Epithelial cell of prostate (primary cell): ENCODE results near the gene GRB2.
"Not testable (repeated sequence)": the region's sequence is repeated elsewhere in the genome, so short reads cannot be mapped to it uniquely, and the experiment has no call there.

Experiments
- DNase-seq: peaks from one replicate; pipeline ENCODE4 v3.0.0-alpha.2; 2011; ENCODE audit warnings: low read depth, low spot score
- H3K27ac ChIP-seq: fragments of 450-650 bp; 2 replicates; pipeline ENCODE4 v1.5.1; 2017; ENCODE audit warnings: mild to moderate bottlenecking

The GRB2 gene

DNA sequence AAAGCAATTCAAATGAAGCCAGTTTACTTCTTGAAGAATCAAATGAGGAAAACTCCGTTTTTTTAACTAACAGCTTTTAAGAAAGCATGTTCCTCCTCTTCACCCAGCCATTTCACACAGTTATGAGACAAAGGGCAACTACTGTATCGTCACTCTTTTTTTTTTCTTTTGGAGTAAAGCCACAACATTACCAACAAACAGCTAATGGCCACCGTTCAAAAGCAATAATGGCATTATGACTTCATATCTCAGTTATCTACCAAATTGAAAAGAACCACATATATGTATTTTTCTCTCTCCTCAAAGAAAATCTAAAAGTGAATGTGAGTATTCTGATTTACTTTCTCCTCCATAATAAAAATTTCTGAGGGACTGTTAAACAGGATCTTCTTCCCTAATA lies 14.5 kb downstream of the GRB2 start:
- no peak for DNase-seq
- H3K27ac ChIP-seq: no peak overlapping the region

DNA sequence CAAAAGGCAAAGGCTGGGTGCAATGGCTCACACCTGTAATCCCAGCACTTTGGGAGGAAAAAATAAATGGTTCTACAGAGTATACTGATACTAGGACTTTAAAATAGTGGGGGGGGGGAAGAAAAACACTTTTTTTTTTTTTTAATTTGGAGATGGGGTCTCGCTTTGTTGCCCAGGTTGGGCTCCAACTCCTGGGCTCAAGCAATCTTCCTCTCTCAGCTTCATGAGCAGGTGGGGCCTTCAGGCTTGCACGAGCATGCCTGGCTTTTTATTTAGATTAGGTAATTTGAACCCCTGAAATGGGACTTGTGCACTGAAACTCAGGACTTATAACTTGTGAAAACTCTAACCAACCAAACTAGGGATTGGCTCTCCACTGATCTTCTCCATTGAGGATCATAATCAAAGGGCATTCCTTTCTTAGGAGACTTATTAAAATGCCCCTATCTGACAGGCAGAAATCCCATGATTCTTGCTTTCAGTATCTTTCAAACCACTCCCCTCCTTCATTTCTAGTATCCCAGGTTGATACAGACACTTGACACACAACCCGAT lies 16.9 kb downstream of the GRB2 start:
- no peak overlapping the region for H3K27ac ChIP-seq
- DNase-seq: no peak

GRCh38 chr17:75387771-75388170 lies 17.7 kb downstream of the GRB2 start:
- no peak overlapping the region for H3K27ac ChIP-seq

DNA sequence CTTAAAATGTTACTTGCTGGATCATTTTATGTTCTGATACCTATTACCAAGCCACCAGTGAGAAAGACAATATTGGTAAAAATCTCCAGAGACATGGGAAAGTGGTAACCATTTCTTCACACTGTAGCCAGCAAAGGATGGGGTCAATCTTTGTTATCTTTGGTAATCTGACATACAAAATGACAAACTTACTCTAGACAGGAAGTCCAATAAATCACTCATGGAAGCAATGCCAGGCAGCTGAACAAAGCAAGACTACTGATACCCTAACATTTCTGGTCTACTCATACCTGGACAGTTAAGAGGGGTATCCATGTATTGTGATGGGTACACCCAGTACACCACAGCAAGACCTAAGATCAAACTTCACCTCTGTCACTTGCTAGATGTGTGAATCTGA lies 19.0 kb downstream of the GRB2 start:
- H3K27ac ChIP-seq: no peak overlapping the region
- no peak for DNase-seq

More at GRCh38 chr17:75387771-75388170, 17.7 kb downstream of the GRB2 start:
- no peak for DNase-seq

DNA sequence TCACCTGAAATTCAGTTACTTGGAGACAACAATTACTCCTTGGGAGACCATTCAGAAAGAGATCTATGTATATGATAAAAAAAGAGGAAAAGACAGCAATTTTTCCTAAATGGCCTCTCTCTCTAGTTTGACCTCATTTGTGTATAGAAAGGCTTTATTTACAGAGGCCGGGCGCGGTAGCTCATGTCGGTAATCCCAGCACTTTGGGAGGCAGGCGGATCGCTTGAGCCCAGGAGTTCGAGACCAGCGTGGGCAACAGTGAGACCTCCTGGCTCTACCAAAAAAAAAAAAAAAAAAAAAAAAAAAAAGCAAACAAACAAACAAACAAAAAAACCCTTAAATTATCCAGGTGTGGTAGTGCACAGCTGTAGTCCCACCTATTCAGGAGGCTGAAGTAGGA lies 20.7 kb downstream of the GRB2 start:
- H3K27ac ChIP-seq: no peak overlapping the region
- no peak for DNase-seq

DNA sequence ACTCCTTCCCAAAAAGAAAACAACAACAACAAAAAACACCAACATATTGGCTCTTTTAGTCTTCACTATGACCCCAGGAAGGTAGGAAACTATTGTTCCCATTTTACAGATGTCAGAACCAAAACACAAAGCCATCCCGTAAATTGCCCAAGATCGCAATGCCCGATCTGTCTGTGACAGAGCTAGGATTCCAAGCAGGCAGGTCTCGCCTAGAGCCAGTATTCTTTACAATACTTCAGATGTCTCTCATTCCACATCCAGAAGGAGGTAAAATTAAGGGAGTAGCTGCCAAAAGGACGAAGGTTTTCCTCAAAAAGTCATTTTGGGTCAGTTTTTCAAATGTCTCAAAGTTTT lies 21.7 kb downstream of the GRB2 start:
- H3K27ac ChIP-seq: no peak overlapping the region
- DNase-seq: no peak

DNA sequence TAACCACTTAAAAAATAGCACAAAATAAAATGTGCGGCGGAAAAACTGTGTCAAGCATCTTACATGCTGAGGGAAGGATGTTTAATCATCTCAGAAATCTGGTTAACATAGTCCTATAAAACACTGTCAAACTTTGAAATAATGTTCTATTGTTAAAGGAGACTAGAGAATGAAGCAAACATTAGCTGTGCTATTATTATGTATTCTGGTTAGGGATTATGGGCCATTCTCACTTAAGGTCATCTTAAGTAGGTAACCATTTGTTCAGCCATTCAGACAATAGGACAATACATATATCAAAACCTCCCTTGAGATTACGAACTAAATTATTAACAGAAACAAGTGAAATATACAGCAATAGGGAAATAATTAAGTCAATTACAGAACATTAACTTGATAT lies 24.7 kb downstream of the GRB2 start:
- H3K27ac ChIP-seq: no peak overlapping the region
- no peak for DNase-seq

DNA sequence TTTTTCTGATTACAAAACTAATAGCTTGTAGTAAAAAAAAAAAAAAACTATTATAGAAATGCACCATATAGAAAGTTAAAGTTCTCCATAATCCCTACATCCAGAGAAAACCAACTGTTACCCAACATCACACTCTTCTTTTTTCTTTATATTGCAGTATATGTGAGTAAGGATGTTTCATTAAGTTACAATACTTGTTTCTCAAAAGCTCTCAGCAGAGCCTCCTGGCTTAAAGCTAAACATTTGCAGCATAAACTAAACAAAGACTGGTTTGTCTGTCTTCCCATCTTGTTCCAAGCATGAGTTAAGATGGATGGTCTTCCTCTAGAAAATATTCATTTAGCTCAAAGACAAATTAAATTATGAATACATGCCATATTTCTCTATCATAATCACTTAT lies 25.2 kb downstream of the GRB2 start:
- H3K27ac ChIP-seq: no peak overlapping the region
- DNase-seq: no peak

GRCh38 chr17:75379426-75379825 lies 26.1 kb downstream of the GRB2 start:
- not testable (repeated sequence) for H3K27ac ChIP-seq, DNase-seq

DNA sequence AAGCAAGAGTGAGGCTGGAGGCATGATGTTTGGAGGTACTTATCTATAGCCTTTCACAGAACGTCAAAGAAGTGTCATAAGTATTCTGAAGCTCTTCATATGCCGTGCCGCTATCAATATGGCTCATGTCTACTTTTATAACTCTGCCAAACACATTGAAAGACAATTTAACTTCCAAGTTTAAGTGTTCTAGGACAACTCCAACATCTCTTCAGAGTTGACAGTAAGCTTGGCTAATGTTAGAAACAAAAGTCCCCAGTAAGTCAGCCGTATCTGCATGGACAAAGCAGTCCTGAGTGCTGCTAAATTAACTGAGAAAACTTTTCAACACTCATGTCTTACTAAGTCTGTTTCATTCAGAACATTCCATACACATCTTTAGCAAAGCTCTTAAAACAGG lies 32.2 kb downstream of the GRB2 start:
- DNase-seq: no peak
- no peak overlapping the region for H3K27ac ChIP-seq

DNA sequence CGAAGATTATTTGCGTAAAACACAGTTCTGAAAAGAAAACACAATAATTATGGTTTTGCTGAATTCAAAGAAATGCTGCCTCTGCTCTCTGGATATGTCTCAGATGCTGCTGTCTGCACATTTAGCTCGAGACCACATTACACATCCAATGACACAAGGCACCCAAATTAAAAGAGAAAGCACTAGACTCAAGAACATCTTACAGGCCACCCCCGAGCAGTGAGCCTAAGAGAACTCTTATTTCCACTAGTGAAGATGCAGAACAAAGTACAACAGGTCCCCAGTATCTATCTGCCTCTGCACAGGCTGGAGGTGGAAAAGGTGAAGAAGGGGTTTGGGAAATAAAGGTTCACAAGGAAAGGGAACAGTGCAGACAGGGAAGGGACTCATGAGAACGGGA lies 33.5 kb downstream of the GRB2 start:
- no peak overlapping the region for H3K27ac ChIP-seq
- DNase-seq: no peak

- no peak for DNase-seq
- no peak overlapping the region for H3K27ac ChIP-seq
These were observed 34.1 kb downstream of the GRB2 start for GRCh38 chr17:75371339-75371738.

GRCh38 chr17:75370286-75370915 lies 35.1 kb downstream of the GRB2 start:
- no peak overlapping the region for H3K27ac ChIP-seq
- DNase-seq: no peak

DNA sequence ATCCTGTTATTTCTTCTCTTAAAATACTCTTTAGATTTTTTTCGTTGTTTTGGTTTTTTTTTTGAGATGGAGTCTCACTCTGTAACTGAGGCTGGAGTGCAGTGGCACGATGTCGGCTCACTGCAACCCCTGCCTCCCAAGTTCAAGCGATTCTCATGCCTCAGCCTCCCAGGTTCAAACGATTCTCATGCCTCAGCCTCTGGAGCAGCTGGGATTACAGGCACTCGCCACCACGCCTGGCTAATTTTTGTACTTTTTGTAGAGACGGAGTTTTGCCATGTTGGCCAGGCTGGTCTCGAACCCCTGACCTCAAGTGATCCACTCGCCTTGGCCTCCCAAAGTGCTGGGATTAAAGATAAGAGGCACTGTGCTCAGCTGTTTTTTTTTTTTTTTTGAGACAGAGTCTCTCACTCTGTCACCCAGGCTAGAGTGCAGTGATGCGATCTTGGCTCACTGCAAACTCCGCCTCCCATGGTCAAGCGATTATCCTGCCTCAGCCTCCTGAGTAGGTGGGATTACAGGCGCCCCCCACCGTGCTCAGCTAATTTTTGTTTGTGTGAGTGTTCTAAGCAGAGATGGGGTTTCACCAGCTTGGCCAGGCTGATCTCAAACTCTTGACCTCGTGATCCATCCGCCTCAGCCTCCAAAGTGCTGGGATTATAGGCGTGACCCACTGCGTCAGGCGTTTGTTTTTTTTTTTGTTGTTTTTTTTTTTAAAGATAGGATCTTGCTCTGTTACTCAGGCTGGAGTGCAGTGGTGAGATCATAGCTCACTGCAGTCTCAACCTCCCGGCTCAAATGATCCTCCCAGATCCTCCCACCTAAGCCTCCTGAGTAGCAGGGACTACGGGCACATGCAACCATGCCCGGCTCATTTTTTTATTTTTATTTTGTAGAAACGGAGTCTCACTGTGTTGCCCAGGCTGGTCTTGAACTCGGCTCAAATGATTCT lies 37.4 kb downstream of the GRB2 start:
- peak overlapping the region; percentile 8 for H3K27ac ChIP-seq
- DNase-seq: not testable (repeated sequence)

DNA sequence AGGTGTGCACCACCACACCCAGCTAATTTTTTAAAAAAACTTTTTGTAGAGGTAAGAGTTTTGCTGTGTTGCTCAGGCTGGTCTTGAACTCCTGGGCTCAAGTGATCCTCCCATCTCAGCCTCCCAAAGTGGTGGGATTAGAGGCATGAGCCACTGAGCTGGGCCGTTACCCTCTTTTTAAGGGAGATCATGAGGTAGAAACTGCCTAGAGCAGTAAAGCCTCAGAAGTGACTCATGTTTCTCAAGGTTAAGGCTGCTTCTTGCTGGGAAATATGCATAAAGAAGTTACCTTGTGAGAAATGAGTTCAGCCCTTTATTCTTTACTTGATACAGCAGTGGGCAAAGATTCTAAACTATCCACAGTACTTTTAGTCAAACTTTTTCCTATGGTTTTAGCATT lies 38.2 kb downstream of the GRB2 start:
- peak; percentile 26 for DNase-seq
- peak overlapping the region; percentile 8 for H3K27ac ChIP-seq

DNA sequence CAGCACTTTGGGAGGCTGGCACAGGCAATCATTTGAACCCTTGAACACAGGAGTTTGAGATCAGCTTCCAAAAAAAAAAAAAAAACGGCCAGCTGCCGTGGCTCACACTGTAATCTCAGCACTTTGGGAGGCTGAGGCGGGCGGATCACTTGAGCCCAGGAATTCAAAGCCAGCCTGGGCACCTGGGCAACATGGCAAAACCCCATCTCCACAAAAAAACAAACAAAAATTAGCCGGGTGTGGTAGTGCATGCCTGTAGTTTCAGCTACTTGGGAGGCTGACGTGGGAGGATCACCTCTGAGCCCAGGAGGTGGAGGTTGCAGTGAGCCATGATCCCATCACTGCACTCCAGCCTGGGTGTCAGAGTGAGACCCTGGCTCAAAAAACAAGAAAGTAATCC lies 39.0 kb downstream of the GRB2 start:
- DNase-seq: no peak
- H3K27ac ChIP-seq: no peak overlapping the region

- no peak for DNase-seq
- no peak overlapping the region for H3K27ac ChIP-seq
These were observed 39.6 kb downstream of the GRB2 start for GRCh38 chr17:75365931-75366275.

- no peak overlapping the region for H3K27ac ChIP-seq
- DNase-seq: no peak
These were observed 40.2 kb downstream of the GRB2 start for GRCh38 chr17:75365009-75365930.

DNA sequence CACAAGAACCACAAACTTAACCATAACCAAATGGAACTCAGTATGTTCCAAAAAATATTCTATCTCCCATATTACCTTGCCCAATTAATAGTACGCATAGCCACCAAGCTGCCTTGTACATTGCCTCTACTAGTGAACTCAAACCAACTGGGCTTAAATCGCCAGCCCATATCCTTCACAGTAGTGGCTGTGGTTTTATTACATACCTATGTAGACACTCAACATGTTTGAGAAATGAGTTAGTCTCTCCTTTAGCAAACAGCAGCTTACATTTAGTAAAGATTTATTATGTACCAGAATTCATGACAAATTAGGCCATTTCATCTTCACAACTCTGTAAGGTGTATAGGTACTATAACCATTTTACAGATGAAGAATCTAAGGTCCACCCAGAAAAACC lies 41.4 kb downstream of the GRB2 start:
- peak; percentile 45 for DNase-seq
- H3K27ac ChIP-seq: peak overlapping the region; percentile 0

- DNase-seq: no peak
- H3K27ac ChIP-seq: no peak overlapping the region
These were observed 43.5 kb downstream of the GRB2 start for GRCh38 chr17:75361996-75362395.

- DNase-seq: no peak
- no peak overlapping the region for H3K27ac ChIP-seq
These were observed 44.1 kb downstream of the GRB2 start for GRCh38 chr17:75361344-75361743.
